A172 (cell line): Measurements from ENCODE around the gene APOBEC4. TPM values are rescaled to one million over a fixed set of nuclear protein-coding genes. Genes with fewer than 3 reads are reported as not detected.
"Not testable (repeated sequence)": the region's sequence is repeated elsewhere in the genome, so short reads cannot be mapped to it uniquely, and the experiment has no call there.

Experiments
- DNase-seq: peaks from one replicate; pipeline ENCODE4 v3.0.0-alpha.2; 2015; ENCODE audit warnings: low spot score
- total RNA-seq: library from RNA; depleted of rRNA; stranded (reverse); fragments of >200 nt; shearing (Covaris generic); gene quantifications from 2 replicates; pipeline ENCODE4 v1.2.3, GENCODE V29; 2014; rRNA removed

APOBEC4 gene
- not detected in 2 replicates for total RNA-seq

GRCh38 chr1:183652547-183653461, at the start of gene APOBEC4:
Gene APOBEC4, minus strand, starts transcription at chr1:183653316. Its CDS starts 4,535 bp downstream, at chr1:183648781.
- DNase-seq: no peak

- DNase-seq: no peak
These were observed 49.7 kb upstream of the APOBEC4 start for GRCh38 chr1:183702813-183703198.

- DNase-seq: no peak
These were observed 49.1 kb upstream of the APOBEC4 start for GRCh38 chr1:183702087-183702812.

GRCh38 chr1:183699616-183700160, 46.6 kb upstream of the APOBEC4 start:
- DNase-seq: no peak

- no peak for DNase-seq
These were observed 44.9 kb upstream of the APOBEC4 start for GRCh38 chr1:183697814-183698590.

- DNase-seq: no peak
These were observed 43.9 kb upstream of the APOBEC4 start for GRCh38 chr1:183696981-183697380.

GRCh38 chr1:183694755-183695154, 41.6 kb upstream of the APOBEC4 start:
- no peak for DNase-seq

GRCh38 chr1:183694066-183694465, 41.0 kb upstream of the APOBEC4 start:
- no peak for DNase-seq

GRCh38 chr1:183693521-183693920, 40.4 kb upstream of the APOBEC4 start:
- no peak for DNase-seq

- DNase-seq: no peak
These were observed 36.7 kb upstream of the APOBEC4 start for GRCh38 chr1:183689762-183690204.

- no peak for DNase-seq
These were observed 35.4 kb upstream of the APOBEC4 start for GRCh38 chr1:183688341-183689060.

- no peak for DNase-seq
These were observed 34.6 kb upstream of the APOBEC4 start for GRCh38 chr1:183687546-183688304.

GRCh38 chr1:183686229-183686628, 33.1 kb upstream of the APOBEC4 start:
- no peak for DNase-seq

GRCh38 chr1:183685112-183685713, 32.1 kb upstream of the APOBEC4 start:
- peak; percentile 37 for DNase-seq

- DNase-seq: not testable (repeated sequence)
These were observed 26.2 kb upstream of the APOBEC4 start for GRCh38 chr1:183679363-183679762.

- no peak for DNase-seq
These were observed 25.7 kb upstream of the APOBEC4 start for GRCh38 chr1:183678819-183679218.

- DNase-seq: no peak
These were observed 23.6 kb upstream of the APOBEC4 start for GRCh38 chr1:183676586-183677189.

GRCh38 chr1:183675883-183676585, 22.9 kb upstream of the APOBEC4 start:
- DNase-seq: no peak

GRCh38 chr1:183675381-183675780, 22.3 kb upstream of the APOBEC4 start:
- DNase-seq: no peak
